Psoas muscle (tissue), 8 donors: ENCODE data around the gene TNFSF10. TPM values are rescaled to one million over a fixed set of nuclear protein-coding genes. Genes with fewer than 3 reads are reported as not detected.

ENCODE experiments used
- ATAC-seq, 4 donors: fragments of 200-7000 bp; cut with Tn5 transposase; one replicate each; pipeline ENCODE4 v1.9.1; 2020; ENCODE audit warnings: moderate library complexity in 3 of 4, mild to moderate bottlenecking in 2 of 4
- DNase-seq, 2 donors: peaks; one replicate each; pipeline ENCODE4 v3.0.0-alpha.2; 2020
- H3K27ac ChIP-seq: fragments of 200-600 bp; one replicate; pipeline ENCODE4 v1.8.0; 2022
- H3K27me3 ChIP-seq, 3 donors: fragments of 200-600 bp in 1 of 3; one replicate each; pipeline versions ENCODE4 v1.6.1 to v1.8.0; 2013 to 2022; ENCODE audit warnings: low read length in 2 of 3, mild to moderate bottlenecking in 2 of 3, moderate library complexity in 1 of 3; ENCODE audit not compliant: insufficient read depth in 3 of 3
- H3K36me3 ChIP-seq, 2 donors: fragments of 200-600 bp in 1 of 2; one replicate each; pipeline versions ENCODE4 v1.6.1 to v1.8.0; 2013 to 2022; ENCODE audit warnings: low read depth in 1 of 2, mild to moderate bottlenecking in 1 of 2, moderate library complexity in 1 of 2; ENCODE audit not compliant: insufficient read depth in 1 of 2
- H3K4me1 ChIP-seq: fragments of 200-600 bp; one replicate; pipeline ENCODE4 v1.8.0; 2022
- H3K4me3 ChIP-seq: fragments of 200-600 bp; one replicate; pipeline ENCODE4 v1.8.0; 2022; ENCODE audit warnings: mild to moderate bottlenecking
- H3K9me3 ChIP-seq: fragments of 200-600 bp; one replicate; pipeline ENCODE4 v1.8.0; 2022
- WGBS, 3 donors: extraction: QIAGEN DNeasy Blood & Tissue Kit; methylation state at CpG; one replicate each; pipeline versions ENCODE4 v1.1.6 to v1.1.7; 2013; 5-methylcytosine and 5-hydroxymethylcytosine counted together
- intact Hi-C, 2 donors: fragments of 100-400 bp; cut with DNase I; formaldehyde crosslinking; loops; one replicate each; pipeline versions ENCODE4 v1.11.0 to v1.14.2; 2022
- polyA plus RNA-seq, 3 donors: library from polyadenylated mRNA; stranded (reverse); fragments of 200-250 nt; gene quantifications; one replicate each; pipeline ENCODE4 v1.2.3, GENCODE V29; 2013
- total RNA-seq, 4 donors: library from RNA; stranded (reverse); fragmentation: NEBNext Ultra II Directional in 2 of 4; extraction: Animal tissue kit (Norgen Biotek cat#: 25700) in 2 of 4; gene quantifications; one replicate each; pipeline versions ENCODE4 v1.2.1 to v1.2.4, GENCODE V29; 2021 to 2023
- TF ChIP-seq, protein P1 (sequence below): fragments of 200-600 bp; IDR thresholded peaks from one replicate; pipeline ENCODE4 v1.8.0; 2022; ENCODE audit warnings: antibody characterized with exemption
- donor health status: healthy with polysubstance abuse.
- donor health status: DM: no; HTN: no; CAD: no; lungs with moderate emphysema.
- donor health status: Bipolar disorder and iron deficiency.
- donor health status: healthy.
- donor health status: DM: yes; HTN: yes; CAD: no.
- donor health status: DM: no; HTN: no; CAD: no.
- donor health status: DM: no; HTN: no; CAD: no.
- donor health status: DM: yes; HTN: yes; CAD: no.

TNFSF10 gene
- total and polyA plus RNA-seq, 7 donors = 5.5 to 18.6 (median 10.0) TPM

DNA sequence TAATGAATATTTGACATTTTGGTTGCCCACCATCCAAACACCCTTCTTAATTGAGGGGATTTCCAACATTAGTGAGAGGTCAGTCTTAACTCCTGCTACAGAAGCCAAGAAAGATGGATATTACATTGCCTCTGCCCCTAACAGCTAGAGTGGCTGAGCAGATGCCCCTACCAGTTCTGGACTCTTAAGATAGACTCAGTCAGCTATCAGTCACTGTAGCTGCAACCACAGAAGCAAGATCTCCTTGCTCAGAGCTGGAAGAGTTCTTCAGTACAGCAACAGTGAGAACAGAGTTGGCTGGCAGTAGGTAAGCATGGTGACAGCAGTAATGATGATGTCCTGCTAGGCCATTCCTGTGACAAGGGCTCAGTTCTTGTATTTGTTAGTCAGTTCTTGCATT is 29.4 kb upstream of the TNFSF10 start:
- ATAC-seq = no peak
- Histone ChIP-seq H3K9me3 (no peaks in the 10 kb centered on the region), H3K36me3 (no peaks in the 10 kb centered on the region), H3K4me3 (no peak overlapping the region), H3K27me3 (no peaks in the 10 kb centered on the region), H3K4me1 (no peaks in the 10 kb centered on the region), H3K27ac (no peak overlapping the region)
- no peak for DNase-seq
- TF ChIP-seq, protein P1, sequence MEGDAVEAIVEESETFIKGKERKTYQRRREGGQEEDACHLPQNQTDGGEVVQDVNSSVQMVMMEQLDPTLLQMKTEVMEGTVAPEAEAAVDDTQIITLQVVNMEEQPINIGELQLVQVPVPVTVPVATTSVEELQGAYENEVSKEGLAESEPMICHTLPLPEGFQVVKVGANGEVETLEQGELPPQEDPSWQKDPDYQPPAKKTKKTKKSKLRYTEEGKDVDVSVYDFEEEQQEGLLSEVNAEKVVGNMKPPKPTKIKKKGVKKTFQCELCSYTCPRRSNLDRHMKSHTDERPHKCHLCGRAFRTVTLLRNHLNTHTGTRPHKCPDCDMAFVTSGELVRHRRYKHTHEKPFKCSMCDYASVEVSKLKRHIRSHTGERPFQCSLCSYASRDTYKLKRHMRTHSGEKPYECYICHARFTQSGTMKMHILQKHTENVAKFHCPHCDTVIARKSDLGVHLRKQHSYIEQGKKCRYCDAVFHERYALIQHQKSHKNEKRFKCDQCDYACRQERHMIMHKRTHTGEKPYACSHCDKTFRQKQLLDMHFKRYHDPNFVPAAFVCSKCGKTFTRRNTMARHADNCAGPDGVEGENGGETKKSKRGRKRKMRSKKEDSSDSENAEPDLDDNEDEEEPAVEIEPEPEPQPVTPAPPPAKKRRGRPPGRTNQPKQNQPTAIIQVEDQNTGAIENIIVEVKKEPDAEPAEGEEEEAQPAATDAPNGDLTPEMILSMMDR = no peak
- intact Hi-C loops = no loop called here

DNA sequence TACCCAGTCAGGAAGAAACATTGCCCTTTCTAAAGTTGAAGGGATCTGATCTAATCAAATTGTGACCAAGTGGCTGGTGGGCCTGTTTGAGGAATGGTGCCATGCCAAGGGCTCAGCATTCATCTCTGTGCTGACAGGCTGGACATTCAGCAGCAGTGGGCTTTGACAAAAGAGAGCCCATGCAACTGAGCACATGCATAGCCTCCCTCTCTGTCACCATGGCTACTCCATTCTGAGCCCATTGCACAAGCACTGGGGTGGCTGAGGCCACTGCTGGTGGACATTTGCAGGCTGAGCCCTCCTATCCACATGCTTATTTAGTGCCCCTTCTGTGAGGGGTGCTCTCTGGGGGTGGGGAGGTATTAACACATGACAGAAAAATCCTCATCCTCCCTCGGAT is 28.6 kb upstream of the TNFSF10 start:
- no peaks in the 10 kb centered on the region for H3K9me3 ChIP-seq
- no peak for ATAC-seq
- H3K4me3 ChIP-seq = no peak overlapping the region
- TF ChIP-seq, protein P1 = no peak
- H3K36me3 ChIP-seq = no peaks in the 10 kb centered on the region
- WGBS, 3 donors = 88 to 100% (median 89%) methylated on average over 1 of the region's 1 CpG
- H3K4me1 ChIP-seq = no peaks in the 10 kb centered on the region
- intact Hi-C loops = no loop called here
- H3K27ac ChIP-seq = no peak overlapping the region
- no peaks in the 10 kb centered on the region for H3K27me3 ChIP-seq
- no peak for DNase-seq

DNA sequence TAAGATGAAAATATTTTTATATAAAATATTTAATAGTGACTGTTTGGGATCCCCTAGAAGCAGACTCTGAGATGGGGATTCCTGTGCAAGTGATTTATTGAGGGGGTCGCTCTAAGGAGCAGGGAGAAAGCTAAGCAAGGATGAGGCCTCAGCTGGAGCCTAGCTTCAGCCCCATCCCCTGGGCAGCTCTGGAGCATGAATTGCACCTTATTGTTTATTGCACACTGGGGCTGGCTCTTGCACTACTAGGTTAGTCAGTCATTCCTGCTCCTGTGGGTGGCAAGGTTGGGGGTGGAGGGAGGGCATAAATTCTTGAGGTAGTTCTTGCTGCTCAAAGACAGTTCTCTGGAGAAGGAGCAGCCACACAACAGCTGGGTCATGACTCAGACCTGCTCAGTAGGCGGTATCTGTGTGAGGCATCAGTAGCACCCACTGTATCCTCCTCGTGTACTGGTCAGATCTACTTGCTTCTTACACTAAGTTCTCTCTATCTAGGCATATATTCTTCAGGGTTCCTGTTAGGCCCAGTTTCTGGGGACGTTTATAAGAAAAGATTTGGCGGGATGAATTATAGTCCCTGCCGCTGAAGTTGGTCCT is 27.2 kb upstream of the TNFSF10 start:
- no peaks in the 10 kb centered on the region for H3K36me3 ChIP-seq
- WGBS, 3 donors = 72 to 82% (median 77%) methylated on average over 6 of the region's 6 CpGs
- DNase-seq (no peak), ATAC-seq (no peak)
- H3K4me1 ChIP-seq = no peaks in the 10 kb centered on the region
- H3K4me3 ChIP-seq = no peak overlapping the region
- intact Hi-C loops = no loop called here
- H3K9me3 ChIP-seq = no peaks in the 10 kb centered on the region
- no peak overlapping the region for H3K27ac ChIP-seq
- TF ChIP-seq, protein P1 = no peak
- no peaks in the 10 kb centered on the region for H3K27me3 ChIP-seq

DNA sequence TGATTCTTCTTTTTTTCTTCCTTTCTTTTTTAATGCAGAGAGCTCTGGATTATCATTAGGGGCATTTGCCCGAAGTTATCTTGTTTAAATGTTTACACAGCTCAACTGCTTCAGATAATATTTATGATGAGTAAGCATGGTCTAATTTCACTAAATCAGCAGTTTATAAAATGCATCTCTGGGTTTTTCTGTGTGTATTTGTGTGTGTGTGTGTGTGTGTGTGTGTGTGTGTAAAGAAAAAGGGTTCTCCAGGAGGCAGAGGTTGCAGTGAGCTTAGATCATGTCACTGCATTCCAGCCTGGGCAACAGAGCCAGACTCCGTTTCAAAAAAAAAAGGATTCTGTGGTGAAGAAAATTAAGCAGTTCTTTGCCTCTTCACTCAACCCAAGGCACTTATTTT is 25.9 kb upstream of the TNFSF10 start:
- no peaks in the 10 kb centered on the region for H3K9me3 ChIP-seq
- TF ChIP-seq, protein P1 = no peak
- DNase-seq (no peak), ATAC-seq (no peak)
- H3K36me3 ChIP-seq = no peaks in the 10 kb centered on the region
- H3K4me1 ChIP-seq = no peaks in the 10 kb centered on the region
- H3K27me3 ChIP-seq = no peaks in the 10 kb centered on the region
- H3K27ac ChIP-seq = no peak overlapping the region
- intact Hi-C loops = loop anchor here in 1 of 2 donors (10.0 kb wide), 1 partner anchor 46 kb away; no protein-coding TSS in a partner anchor
- 76 to 86% (median 83%) methylated on average over 2 of the region's 2 CpGs for WGBS, 3 donors
- H3K4me3 ChIP-seq = no peak overlapping the region

DNA sequence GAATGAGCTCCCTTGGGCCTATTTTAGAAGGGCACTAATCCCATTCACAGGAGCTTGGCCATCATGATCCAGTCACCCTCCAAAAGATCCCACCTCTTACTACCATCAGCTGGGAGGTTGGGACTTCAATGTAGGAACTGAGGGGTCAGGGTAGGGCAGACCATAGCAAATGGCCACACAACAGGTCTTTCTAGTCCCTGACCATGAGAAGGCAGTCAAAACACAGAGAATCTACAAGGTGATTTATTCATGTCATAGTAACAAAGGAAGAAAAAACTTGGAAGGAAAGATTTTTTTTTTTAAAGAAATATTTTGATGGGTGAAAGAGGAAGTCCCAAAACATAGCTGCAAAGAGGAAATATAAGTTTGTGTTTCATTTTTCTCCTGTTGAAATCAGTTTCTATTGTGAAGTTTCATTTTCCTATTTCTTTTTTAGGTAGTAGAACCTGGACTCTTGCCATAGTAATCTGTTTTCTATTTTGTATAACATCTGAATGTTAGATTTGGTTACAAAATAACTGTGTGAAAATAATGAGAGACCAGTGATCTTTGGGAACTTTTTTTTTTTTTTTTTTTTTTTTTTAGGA is 23.5 kb upstream of the TNFSF10 start:
- H3K4me1 ChIP-seq = no peaks in the 10 kb centered on the region

More for the DNA sequence above, 23.5 kb upstream of the TNFSF10 start:
- DNase-seq (no peak), ATAC-seq (no peak)
- TF ChIP-seq, protein P1 = no peak
- no peaks in the 10 kb centered on the region for H3K27me3 ChIP-seq
- H3K36me3 ChIP-seq = no peaks in the 10 kb centered on the region
- intact Hi-C loops = loop anchor here in 1 of 2 donors (10.0 kb wide), 1 partner anchor 48 kb away; no protein-coding TSS in a partner anchor
- H3K9me3 ChIP-seq = no peaks in the 10 kb centered on the region
- H3K4me3 ChIP-seq = no peak overlapping the region
- no peak overlapping the region for H3K27ac ChIP-seq
